Measurements from ENCODE around the gene PGA5. TPM values are rescaled to one million over a fixed set of nuclear protein-coding genes. Genes with fewer than 3 reads are reported as not detected.

The PGA5 gene
- total RNA-seq, 4 donors from 2014 or later = 3.6 TPM; not detected in 3

GRCh38 chr11:61259363-61259762 lies 18.4 kb downstream of the PGA5 start:
- H3K9me3 ChIP-seq = no peaks in the 10 kb centered on the region
- 98 to 99% methylated on average over 6 of the region's 6 CpGs for WGBS, 2 donors
- no peak for DNase-seq (ENCODE audit: low spot score in 2 of 2)
- H3K4me3 ChIP-seq = no peak overlapping the region
- H3K27ac ChIP-seq = no peak overlapping the region
- TF ChIP-seq EP300 (IDR thresholded peaks at IDR 0.05) (no peak), POLR2A (IDR thresholded peaks at IDR 0.05) (no peak), CTCF (IDR thresholded peaks at IDR 0.05) (no peak)
- peaks cover 0 to 10% (median 0%) of the 10 kb centered on the region in 3 donors for H3K36me3 ChIP-seq
- H3K4me1 ChIP-seq = peaks cover 0 to 3% (median 0%) of the 10 kb centered on the region in 4 donors
- H3K27me3 ChIP-seq = no peaks in the 10 kb centered on the region

- Histone ChIP-seq H3K27ac (no peak overlapping the region), H3K4me1 (no peaks in the 10 kb centered on the region), H3K9me3 (no peaks in the 10 kb centered on the region), H3K4me3 (no peak overlapping the region), H3K36me3 (no peaks in the 10 kb centered on the region), H3K27me3 (no peaks in the 10 kb centered on the region)
- 88 to 91% methylated on average over 5 to 6 of the region's 6 CpGs for WGBS, 2 donors
- no peak for DNase-seq (ENCODE audit: low spot score in 2 of 2)
- no peak for TF ChIP-seq POLR2A (IDR thresholded peaks at IDR 0.05)
- no peak for TF ChIP-seq EP300 (IDR thresholded peaks at IDR 0.05)
- no peak for TF ChIP-seq CTCF (IDR thresholded peaks at IDR 0.05)
These were observed 23.4 kb downstream of the PGA5 start for GRCh38 chr11:61264371-61264770.

- Histone ChIP-seq H3K4me1 (no peaks in the 10 kb centered on the region), H3K4me3 (no peak overlapping the region), H3K27ac (no peak overlapping the region), H3K36me3 (no peaks in the 10 kb centered on the region), H3K27me3 (no peaks in the 10 kb centered on the region), H3K9me3 (no peaks in the 10 kb centered on the region)
- TF ChIP-seq CTCF (IDR thresholded peaks at IDR 0.05) = no peak
- no peak for TF ChIP-seq POLR2A (IDR thresholded peaks at IDR 0.05)
- TF ChIP-seq EP300 (IDR thresholded peaks at IDR 0.05) = no peak
- no peak for DNase-seq (ENCODE audit: low spot score in 2 of 2)
- 88 to 94% methylated on average over 14 of the region's 14 CpGs for WGBS, 2 donors
These were observed 23.8 kb downstream of the PGA5 start for GRCh38 chr11:61264795-61265194.

- Histone ChIP-seq H3K9me3 (no peaks in the 10 kb centered on the region), H3K36me3 (no peaks in the 10 kb centered on the region), H3K4me1 (no peaks in the 10 kb centered on the region), H3K4me3 (no peak overlapping the region), H3K27me3 (no peaks in the 10 kb centered on the region), H3K27ac (no peak overlapping the region)
- DNase-seq (ENCODE audit: low spot score in 2 of 2) = no peak
- TF ChIP-seq POLR2A (IDR thresholded peaks at IDR 0.05) (no peak), CTCF (IDR thresholded peaks at IDR 0.05) (no peak), EP300 (IDR thresholded peaks at IDR 0.05) (no peak)
- WGBS, 2 donors = 90 to 91% methylated on average over 14 of the region's 14 CpGs
These were observed 24.4 kb downstream of the PGA5 start for GRCh38 chr11:61265357-61265756.

- Histone ChIP-seq H3K27ac (no peak overlapping the region), H3K9me3 (no peaks in the 10 kb centered on the region), H3K27me3 (no peaks in the 10 kb centered on the region), H3K36me3 (no peaks in the 10 kb centered on the region), H3K4me1 (no peaks in the 10 kb centered on the region), H3K4me3 (no peak overlapping the region)
- WGBS, 2 donors = 74 to 75% methylated on average over 4 of the region's 4 CpGs
- no peak for TF ChIP-seq EP300 (IDR thresholded peaks at IDR 0.05)
- no peak for TF ChIP-seq CTCF (IDR thresholded peaks at IDR 0.05)
- no peak for TF ChIP-seq POLR2A (IDR thresholded peaks at IDR 0.05)
- no peak for DNase-seq (ENCODE audit: low spot score in 2 of 2)
These were observed 25.6 kb downstream of the PGA5 start for GRCh38 chr11:61266602-61267001.

Measured in tibial nerve (tissue), 4 donors.